H1 (cell line): ENCODE results near the gene CCDC81. TPM values are rescaled to one million over a fixed set of nuclear protein-coding genes. Genes with fewer than 3 reads are reported as not detected.

Experiments
- CTCF ChIA-PET: fragments of 300-600 bp; sonication (Branson Sonifier 250); formaldehyde crosslinking; loops from one replicate; lab custom pipeline; 2021; ENCODE audit not compliant: partially characterized antibody; lab: Charles Lee
- POLR2A ChIA-PET: fragments of 300-600 bp; sonication (Branson Sonifier 250); formaldehyde crosslinking; loops from one replicate; lab custom pipeline; 2021; ENCODE audit warnings: inconsistent platforms; ENCODE audit not compliant: partially characterized antibody; lab: Charles Lee
- DNase-seq, 2 experiments: peaks; one replicate each; pipeline versions ENCODE4 v3.0.0 to v3.0.0-alpha.2; 2010 to 2022; ENCODE audit warnings: low spot score in 2 of 2, low read depth in 1 of 2, mixed read lengths in 1 of 2
- FAIRE-seq: peaks from 2 replicates; lab custom pipeline; 2011; peaks lifted over from hg19 to GRCh38; lab: Jason Lieb, UNC
- H2AFZ ChIP-seq: 2 replicates; pipeline ENCODE4 v1.8.1; 2012; ENCODE audit warnings: low read length, inconsistent platforms
- H2AK5ac ChIP-seq: 2 replicates; pipeline ENCODE4 v1.6.1; 2013; ENCODE audit warnings: low read depth, low read length
- H2BK120ac ChIP-seq: replicated peaks from 2 replicates; pipeline ENCODE3; 2013; ENCODE audit warnings: low read depth, low read length, inconsistent platforms
- H2BK12ac ChIP-seq: 2 replicates; pipeline ENCODE4 v1.6.1; 2013; ENCODE audit warnings: low read depth, low read length
- H2BK15ac ChIP-seq: 2 replicates; pipeline ENCODE4 v1.6.1; 2013; ENCODE audit warnings: low read length
- H2BK20ac ChIP-seq: 2 replicates; pipeline ENCODE4 v1.6.1; 2013; ENCODE audit warnings: low read length
- H2BK5ac ChIP-seq: 2 replicates; pipeline ENCODE4 v1.6.1; 2013; ENCODE audit warnings: low read depth, low read length
- H3K14ac ChIP-seq: 2 replicates; pipeline ENCODE4 v1.6.1; 2013; ENCODE audit warnings: inconsistent platforms; ENCODE audit not compliant: insufficient read length
- H3K18ac ChIP-seq: 2 replicates; pipeline ENCODE4 v1.6.1; 2013; ENCODE audit warnings: low read length; ENCODE audit errors: extremely low read depth
- H3K23ac ChIP-seq: 2 replicates; pipeline ENCODE4 v1.6.1; 2013; ENCODE audit warnings: inconsistent platforms; ENCODE audit not compliant: insufficient read length
- H3K23me2 ChIP-seq: 2 replicates; pipeline ENCODE4 v1.6.1; 2013; ENCODE audit warnings: low read depth, low read length
- H3K27ac ChIP-seq: 2 replicates; pipeline ENCODE4 v1.6.1; 2011; ENCODE audit warnings: low read depth, low read length, inconsistent platforms
- H3K27me3 ChIP-seq, 4 experiments: replicated peaks in 1 of 4; 1 replicate in 1 of 4; 2 replicates in 3 of 4; pipeline versions ENCODE4 v1.6.1 to v1.8.1; 2011 to 2013; ENCODE audit warnings: low read length in 3 of 4, mild to moderate bottlenecking in 3 of 4, inconsistent platforms in 2 of 4, mixed read lengths in 2 of 4, moderate library complexity in 1 of 4; ENCODE audit not compliant: control insufficient read depth in 3 of 4, insufficient read depth in 3 of 4; ENCODE audit errors: extremely low read depth in 1 of 4
- H3K36me3 ChIP-seq, 4 experiments: 2 replicates each; pipeline versions ENCODE4 v1.6.1 to v1.8.1; 2011 to 2013; ENCODE audit warnings: mild to moderate bottlenecking in 4 of 4, low read length in 3 of 4, moderate library complexity in 2 of 4, control low read depth in 1 of 4, inconsistent platforms in 1 of 4; ENCODE audit not compliant: insufficient read depth in 4 of 4, control insufficient read depth in 2 of 4
- H3K4ac ChIP-seq: replicated peaks from 2 replicates; pipeline ENCODE3; 2013; ENCODE audit warnings: low read length, low read depth, mixed read lengths, inconsistent platforms; ENCODE audit not compliant: insufficient read length
- H3K4me1 ChIP-seq, 4 experiments: replicated peaks in 1 of 4; 1 replicate in 1 of 4; 2 replicates in 3 of 4; pipeline versions ENCODE4 v1.6.1 to v1.8.1; 2011 to 2013; ENCODE audit warnings: low read length in 3 of 4, inconsistent platforms in 2 of 4, mixed read lengths in 1 of 4; ENCODE audit not compliant: insufficient read depth in 4 of 4, control insufficient read depth in 3 of 4
- H3K4me2 ChIP-seq, 2 experiments: 2 replicates each; pipeline versions ENCODE4 v1.6.1 to v1.8.1; 2011 to 2013; ENCODE audit warnings: low read depth in 2 of 2, low read length in 2 of 2, control low read depth in 1 of 2, inconsistent platforms in 1 of 2, mild to moderate bottlenecking in 1 of 2; ENCODE audit not compliant: insufficient read depth in 1 of 2
- H3K4me3 ChIP-seq, 4 experiments: fragments of 200-600, 300-600 bp in 1 of 4; sonication (generic), shearing (Covaris generic), sonication (Bioruptor Twin) in 1 of 4; 2 replicates each; pipeline versions ENCODE4 v1.5.1 to v1.8.1; 2011 to 2016; ENCODE audit warnings: low read length in 4 of 4, low read depth in 3 of 4, control low read depth in 2 of 4, inconsistent platforms in 2 of 4, mild to moderate bottlenecking in 2 of 4, mixed read lengths in 1 of 4, moderate library complexity in 1 of 4; ENCODE audit not compliant: insufficient read depth in 2 of 4; ENCODE audit errors: extremely low read depth in 1 of 4
- H3K56ac ChIP-seq: replicated peaks from 2 replicates; pipeline ENCODE3; 2013; ENCODE audit warnings: low read depth, mild to moderate bottlenecking, mixed read lengths, low read length, inconsistent platforms; ENCODE audit not compliant: insufficient read length
- H3K79me1 ChIP-seq: 2 replicates; pipeline ENCODE4 v1.6.1; 2013; ENCODE audit warnings: low read depth, low read length, control low read depth
- H3K79me2 ChIP-seq, 2 experiments: 2 replicates each; pipeline versions ENCODE4 v1.6.1 to v1.8.1; 2012 to 2013; ENCODE audit warnings: low read length in 2 of 2, mild to moderate bottlenecking in 2 of 2, inconsistent platforms in 1 of 2; ENCODE audit not compliant: insufficient read depth in 2 of 2, control insufficient read depth in 1 of 2
- H3K9ac ChIP-seq, 4 experiments: replicated peaks in 1 of 4; 1 replicate in 1 of 4; 2 replicates in 3 of 4; pipeline versions ENCODE4 v1.6.1 to v1.8.1; 2011 to 2013; ENCODE audit warnings: low read depth in 3 of 4, low read length in 3 of 4, control low read depth in 2 of 4, mild to moderate bottlenecking in 2 of 4, moderate library complexity in 2 of 4, inconsistent platforms in 1 of 4; ENCODE audit errors: extremely low read depth in 1 of 4
- H3K9me3 ChIP-seq, 2 experiments: 2 replicates each; pipeline versions ENCODE4 v1.6.1 to v1.8.1; 2012 to 2013; ENCODE audit warnings: mild to moderate bottlenecking in 2 of 2, moderate library complexity in 2 of 2, control low read depth in 1 of 2, inconsistent platforms in 1 of 2, low read depth in 1 of 2, low read length in 1 of 2, mixed read lengths in 1 of 2; ENCODE audit not compliant: insufficient read depth in 2 of 2
- H4K20me1 ChIP-seq, 2 experiments: replicated peaks in 1 of 2; 2 replicates each; pipeline versions ENCODE3 to v1.8.1; 2011 to 2013; ENCODE audit warnings: inconsistent platforms in 2 of 2, low read length in 2 of 2, mild to moderate bottlenecking in 1 of 2; ENCODE audit not compliant: insufficient read depth in 2 of 2, control insufficient read depth in 1 of 2
- H4K5ac ChIP-seq: 2 replicates; pipeline ENCODE4 v1.6.1; 2013; ENCODE audit warnings: low read length, low read depth, mixed read lengths, inconsistent platforms; ENCODE audit not compliant: insufficient read length
- H4K8ac ChIP-seq: 2 replicates; pipeline ENCODE4 v1.8.0; 2013; ENCODE audit warnings: mild to moderate bottlenecking, moderate library complexity, low read length, inconsistent platforms; ENCODE audit not compliant: insufficient read depth; ENCODE audit errors: extremely low read depth
- H4K91ac ChIP-seq: replicated peaks from 2 replicates; pipeline ENCODE3; 2013; ENCODE audit warnings: low read length, mixed read lengths, inconsistent platforms; ENCODE audit not compliant: insufficient read length
- CEBPB ChIP-seq: IDR thresholded peaks from 2 replicates; pipeline ENCODE4 v1.6.1; 2012; ENCODE audit warnings: low read depth, low read length
- E2F6 ChIP-seq: IDR thresholded peaks from 2 replicates; pipeline ENCODE4 v1.6.1; 2012; ENCODE audit warnings: inconsistent platforms
- EP300 ChIP-seq, 2 experiments: IDR thresholded peaks; 1 replicate in 1 of 2; 2 replicates in 1 of 2; pipeline ENCODE4 v1.6.1; 2011 to 2012; ENCODE audit warnings: low read depth in 2 of 2, low read length in 2 of 2, mild to moderate bottlenecking in 2 of 2, borderline replicate concordance in 1 of 2, inconsistent platforms in 1 of 2, moderate library complexity in 1 of 2
- SP1 ChIP-seq: IDR thresholded peaks from 2 replicates; pipeline ENCODE4 v1.6.1; 2011; ENCODE audit warnings: low read depth, low read length
- SP4 ChIP-seq: IDR thresholded peaks from 2 replicates; pipeline ENCODE4 v1.6.1; 2012; ENCODE audit warnings: low read length, inconsistent platforms
- TEAD4 ChIP-seq: IDR thresholded peaks from 2 replicates; pipeline ENCODE4 v1.6.1; 2012; ENCODE audit warnings: low read depth, low read length, inconsistent platforms, mixed read lengths
- WGBS, 2 experiments: shearing (Covaris generic) in 1 of 2; methylation state at CpG; one replicate each; pipeline versions ENCODE4 v1.1.6 to v1.1.7; 2013 to 2015; ENCODE audit warnings: low lambda C conversion rate in 2 of 2, mixed read lengths in 2 of 2, inconsistent platforms in 1 of 2, low coverage in 1 of 2, missing lambda C conversion rate in 1 of 2; ENCODE audit not compliant: insufficient replicate concordance in 2 of 2, insufficient coverage in 1 of 2, insufficient read length in 1 of 2; ENCODE audit errors: extremely low coverage in 1 of 2, missing lambda C conversion rate in 1 of 2; 5-methylcytosine and 5-hydroxymethylcytosine counted together
- polyA plus RNA-seq, 7 experiments: library from polyadenylated mRNA; depleted of rRNA in 3 of 7; stranded (reverse) in 5 of 7; unstranded in 2 of 7; fragments of >200 nt in 5 of 7; fragments of 200-250 nt in 2 of 7; gene quantifications; 1 replicate in 5 of 7; 2 replicates in 1 of 7; 4 replicates in 1 of 7; pipeline versions ENCODE4 v1.2.1 to v1.2.3, GENCODE V29; 2011 to 2013; ENCODE audit warnings: missing spikeins in 2 of 7, mixed read lengths in 2 of 7
- total RNA-seq: library from RNA; stranded (reverse); fragmentation: NEBNext Ultra II Directional; extraction: Animal tissue kit (Norgen Biotek cat#: 25700); gene quantifications from 2 replicates; pipeline ENCODE4 v1.2.1, GENCODE V29; 2021
- TF ChIP-seq, protein P1 (sequence below), 3 experiments: IDR thresholded peaks; 1 replicate in 2 of 3; 2 replicates in 1 of 3; pipeline versions ENCODE4 v1.5.1 to v1.6.1; 2011; ENCODE audit warnings: low read length in 3 of 3, mild to moderate bottlenecking in 3 of 3, inconsistent platforms in 2 of 3, low read depth in 1 of 3, moderate library complexity in 1 of 3; ENCODE audit not compliant: insufficient read depth in 1 of 3; ENCODE audit errors: control extremely low read depth in 1 of 3

Gene CCDC81
- total and polyA plus RNA-seq, 2 of the 8 experiments (the other 6 are each of a cell fraction or from before 2014, with no cell fraction given), result 0.30 to 0.58 TPM

DNA sequence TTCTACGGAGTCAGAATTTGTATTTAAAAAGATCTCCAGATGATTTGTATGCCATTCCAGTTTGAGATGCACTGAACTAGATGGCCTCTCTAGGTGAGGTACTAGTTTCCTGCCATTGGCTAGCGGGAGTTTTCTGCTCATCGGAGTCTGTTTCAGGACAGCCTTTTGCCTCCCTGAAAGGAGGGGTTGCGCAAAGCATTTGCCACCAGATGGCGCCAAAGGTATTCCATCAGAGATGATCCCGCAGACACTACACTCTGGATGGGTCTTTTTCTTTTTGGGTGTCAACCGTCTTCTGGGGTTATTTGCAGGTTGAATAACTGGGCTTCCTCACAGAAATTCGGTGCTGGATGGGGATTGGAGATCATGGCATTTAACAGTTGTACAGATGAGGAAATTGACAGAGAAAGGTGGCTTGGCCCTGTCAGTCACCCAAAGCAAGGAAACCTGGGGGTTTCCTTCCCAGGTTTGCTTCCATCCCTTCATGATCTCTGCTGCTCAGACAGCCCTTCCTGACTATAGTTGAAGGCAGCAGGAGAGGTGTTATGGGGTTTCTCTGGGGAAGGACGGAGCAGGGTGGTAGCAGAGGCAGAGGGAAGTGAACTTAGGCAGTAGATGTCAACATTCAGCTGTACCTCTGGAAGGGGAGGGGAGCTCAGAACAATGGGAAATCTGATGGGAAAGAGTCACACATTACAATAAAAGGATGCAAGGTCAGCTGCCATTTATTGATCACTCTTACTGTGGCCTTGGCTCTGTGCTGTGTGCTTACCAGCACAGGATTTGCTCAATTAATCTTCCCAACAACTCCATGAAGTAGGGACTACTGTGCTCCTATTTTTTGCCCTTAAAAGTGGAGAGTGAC, 81.6 kb downstream of the CCDC81 start:
- no peaks in the 10 kb centered on the region for H3K79me1 ChIP-seq
- H4K8ac ChIP-seq, result no peak overlapping the region
- H3K79me2 ChIP-seq, result no peaks in the 10 kb centered on the region
- no peaks in the 10 kb centered on the region for H3K27me3 ChIP-seq
- H2AK5ac ChIP-seq, result no peak overlapping the region
- no peak overlapping the region for H3K56ac ChIP-seq
- H3K27ac ChIP-seq, result no peak overlapping the region
- H3K18ac ChIP-seq, result no peak overlapping the region
- H3K23me2 ChIP-seq, result no peaks in the 10 kb centered on the region; the same call in 1 of the 2 replicates
- 0 out of 2 replicates have a peak overlapping the region, but pooled peaks have one; percentile 11 for H2BK5ac ChIP-seq
- H2BK120ac ChIP-seq, result no peak overlapping the region
- H3K4me2 ChIP-seq, result no peak overlapping the region
- 0 out of 2 replicates have a peak overlapping the region, but pooled peaks have one; percentile 11 for H2AFZ ChIP-seq
- H3K9ac ChIP-seq, result no peak overlapping the region
- no peak overlapping the region for H4K91ac ChIP-seq
- DNase-seq (peak; percentile 75 to 93), FAIRE-seq (no peak)
- H3K4ac ChIP-seq, result no peak overlapping the region
- peak overlapping the region; percentile 89; the same call in 1 of the 2 replicates for H2BK15ac ChIP-seq
- H4K5ac ChIP-seq, result no peak overlapping the region
- H4K20me1 ChIP-seq, result peaks cover 0 to 3% of the 10 kb centered on the region in 2 experiments
- H3K4me1 ChIP-seq, result peaks cover 0 to 4% (median 0%) of the 10 kb centered on the region in 4 experiments; a peak in 1 of 7 replicates
- CTCF ChIA-PET, result interaction anchor here (0.7 to 10.5 kb wide), 46 partner anchors 9 to 462 kb away, joined by 3 to 60 read pairs (median 4); no protein-coding TSS in a partner anchor
- no peak overlapping the region for H3K14ac ChIP-seq
- H3K4me3 ChIP-seq, result no peak overlapping the region
- POLR2A ChIA-PET, result interaction anchor here (1.3 kb wide), 1 partner anchor 343 kb away, joined by 3 read pairs; no protein-coding TSS in a partner anchor
- H3K36me3 ChIP-seq, result no peaks in the 10 kb centered on the region
- H2BK20ac ChIP-seq, result no peak overlapping the region; the same call in 1 of the 2 replicates
- H3K23ac ChIP-seq, result no peak overlapping the region
- H2BK12ac ChIP-seq, result peak overlapping the region; percentile 62; the same call in 1 of the 2 replicates
- no peaks in the 10 kb centered on the region for H3K9me3 ChIP-seq
- 19% methylated on average over 9 of the region's 9 CpGs; no CpG with 5 or more reads in 1 of the 2 experiments for WGBS, 2 experiments
- TF ChIP-seq EP300 (IDR thresholded peaks at IDR 0.05; ENCODE audit: borderline replicate concordance in 1 of 2, low read depth in 2 of 2, low read length in 2 of 2) (peak in 1 of 2 experiments; percentile 15; a peak in 1 of 3 replicates), SP1 (no peak), TEAD4 (0 out of 2 replicates have a peak, but pooled peaks have one; percentile 17), CEBPB (peak; percentile 56), SP4 (no peak), E2F6 (no peak)
- TF ChIP-seq, protein P1, sequence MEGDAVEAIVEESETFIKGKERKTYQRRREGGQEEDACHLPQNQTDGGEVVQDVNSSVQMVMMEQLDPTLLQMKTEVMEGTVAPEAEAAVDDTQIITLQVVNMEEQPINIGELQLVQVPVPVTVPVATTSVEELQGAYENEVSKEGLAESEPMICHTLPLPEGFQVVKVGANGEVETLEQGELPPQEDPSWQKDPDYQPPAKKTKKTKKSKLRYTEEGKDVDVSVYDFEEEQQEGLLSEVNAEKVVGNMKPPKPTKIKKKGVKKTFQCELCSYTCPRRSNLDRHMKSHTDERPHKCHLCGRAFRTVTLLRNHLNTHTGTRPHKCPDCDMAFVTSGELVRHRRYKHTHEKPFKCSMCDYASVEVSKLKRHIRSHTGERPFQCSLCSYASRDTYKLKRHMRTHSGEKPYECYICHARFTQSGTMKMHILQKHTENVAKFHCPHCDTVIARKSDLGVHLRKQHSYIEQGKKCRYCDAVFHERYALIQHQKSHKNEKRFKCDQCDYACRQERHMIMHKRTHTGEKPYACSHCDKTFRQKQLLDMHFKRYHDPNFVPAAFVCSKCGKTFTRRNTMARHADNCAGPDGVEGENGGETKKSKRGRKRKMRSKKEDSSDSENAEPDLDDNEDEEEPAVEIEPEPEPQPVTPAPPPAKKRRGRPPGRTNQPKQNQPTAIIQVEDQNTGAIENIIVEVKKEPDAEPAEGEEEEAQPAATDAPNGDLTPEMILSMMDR (IDR thresholded peaks at IDR 0.05; ENCODE audit: control extremely low read depth in 1 of 3, insufficient read depth in 1 of 3, low read depth in 1 of 3, low read length in 3 of 3), result peak; percentile 68 to 93 (median 88)
